Esophagus squamous epithelium (tissue), 4 donors: ENCODE data around the gene C1GALT1C1L.
"Not testable (repeated sequence)": the region's sequence is repeated elsewhere in the genome, so short reads cannot be mapped to it uniquely, and the experiment has no call there.

Experiments
- POLR2A ChIP-seq, 4 donors: fragments of 450-650 bp; IDR thresholded peaks; one replicate each; pipeline ENCODE4 v1.6.1; 2017; ENCODE audit warnings: antibody characterized with exemption in 4 of 4, mild to moderate bottlenecking in 4 of 4, moderate library complexity in 3 of 4
- TF ChIP-seq, protein P1 (sequence below), 6 experiments: fragments of 450-650 bp in 4 of 6; fragments of 200-600 bp in 2 of 6; sonication (generic) in 2 of 6; IDR thresholded peaks; one replicate each; pipeline ENCODE4 v1.5.1; 2016 to 2019; ENCODE audit warnings: antibody characterized with exemption in 6 of 6, mild to moderate bottlenecking in 4 of 6, moderate library complexity in 4 of 6

DNA sequence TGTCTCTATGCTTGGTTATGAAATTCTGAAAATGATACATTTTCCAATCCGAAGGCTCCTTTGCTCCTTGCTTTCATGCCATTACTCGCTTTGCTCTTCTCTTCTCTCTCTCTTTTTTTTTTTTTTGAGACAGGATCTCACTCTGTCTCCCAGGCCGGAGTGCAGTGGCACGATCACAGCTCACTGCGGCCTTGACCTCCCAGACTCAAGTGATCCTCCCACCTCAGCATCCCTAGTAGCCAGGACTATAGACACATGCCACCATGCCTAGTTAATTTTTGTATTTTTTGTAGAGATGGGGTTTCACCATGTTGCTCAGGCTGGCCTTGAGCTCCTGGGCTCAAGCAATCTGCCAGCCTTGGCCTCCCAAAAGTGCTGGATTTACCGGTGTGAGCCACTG lies 21.9 kb upstream of the C1GALT1C1L start:
- TF ChIP-seq, protein P1, sequence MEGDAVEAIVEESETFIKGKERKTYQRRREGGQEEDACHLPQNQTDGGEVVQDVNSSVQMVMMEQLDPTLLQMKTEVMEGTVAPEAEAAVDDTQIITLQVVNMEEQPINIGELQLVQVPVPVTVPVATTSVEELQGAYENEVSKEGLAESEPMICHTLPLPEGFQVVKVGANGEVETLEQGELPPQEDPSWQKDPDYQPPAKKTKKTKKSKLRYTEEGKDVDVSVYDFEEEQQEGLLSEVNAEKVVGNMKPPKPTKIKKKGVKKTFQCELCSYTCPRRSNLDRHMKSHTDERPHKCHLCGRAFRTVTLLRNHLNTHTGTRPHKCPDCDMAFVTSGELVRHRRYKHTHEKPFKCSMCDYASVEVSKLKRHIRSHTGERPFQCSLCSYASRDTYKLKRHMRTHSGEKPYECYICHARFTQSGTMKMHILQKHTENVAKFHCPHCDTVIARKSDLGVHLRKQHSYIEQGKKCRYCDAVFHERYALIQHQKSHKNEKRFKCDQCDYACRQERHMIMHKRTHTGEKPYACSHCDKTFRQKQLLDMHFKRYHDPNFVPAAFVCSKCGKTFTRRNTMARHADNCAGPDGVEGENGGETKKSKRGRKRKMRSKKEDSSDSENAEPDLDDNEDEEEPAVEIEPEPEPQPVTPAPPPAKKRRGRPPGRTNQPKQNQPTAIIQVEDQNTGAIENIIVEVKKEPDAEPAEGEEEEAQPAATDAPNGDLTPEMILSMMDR (IDR thresholded peaks at IDR 0.05): not testable (repeated sequence)
- not testable (repeated sequence) for TF ChIP-seq POLR2A (IDR thresholded peaks at IDR 0.05)
